ENCODE data around the gene A2ML1. TPM values are rescaled to one million over a fixed set of nuclear protein-coding genes. Genes with fewer than 3 reads are reported as not detected.
"Not testable (repeated sequence)": the region's sequence is repeated elsewhere in the genome, so short reads cannot be mapped to it uniquely, and the experiment has no call there.

Gene A2ML1
- total RNA-seq, 2 experiments from 2014 or later, result not detected

DNA sequence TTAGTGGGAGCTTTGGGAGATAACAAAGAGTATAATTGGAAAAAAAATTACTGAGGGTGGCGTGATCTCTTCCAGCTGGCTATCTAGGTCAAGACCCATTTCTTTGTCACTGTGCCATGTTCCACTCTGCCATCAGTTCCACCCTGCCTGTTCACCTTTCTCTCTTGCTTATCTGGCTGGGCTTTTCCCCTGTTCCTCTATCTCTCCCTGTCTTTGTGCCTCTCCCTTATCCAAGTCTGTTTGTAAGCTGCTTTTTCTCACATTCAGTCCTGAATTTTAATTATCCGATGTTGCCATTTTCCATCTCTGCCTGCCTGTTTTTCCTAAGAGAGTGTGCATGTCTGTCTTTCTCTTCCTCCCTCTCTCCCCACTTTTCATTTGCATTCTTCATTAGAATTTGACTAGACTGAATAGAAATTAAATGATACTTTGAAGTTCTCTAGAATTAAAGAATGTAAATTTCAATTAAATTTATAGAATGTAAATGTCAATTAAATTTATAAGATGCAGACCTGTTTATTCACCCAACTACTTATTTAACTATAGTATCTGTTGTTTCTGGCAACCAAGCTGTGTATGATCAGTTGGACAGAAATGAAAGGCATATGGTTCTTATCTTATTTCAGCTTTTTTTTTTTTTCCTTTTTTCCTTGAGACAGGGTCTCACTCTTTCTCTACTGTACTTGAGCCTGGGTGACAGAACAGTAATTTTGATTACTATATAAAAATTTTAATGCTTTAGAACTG is 40.9 kb upstream of the A2ML1 start:
- ChIA-PET POLR2A (no interaction called here), CTCF (interaction anchor here (0.9 to 2.0 kb wide), 2 partner anchors 79 to 257 kb away, joined by 3 to 7 read pairs; no protein-coding TSS in a partner anchor)
- no peak overlapping the region for H3K4me3 Mint-ChIP-seq
- H3K36me3 Mint-ChIP-seq (ENCODE audit: low read depth), result peaks cover 1% of the 10 kb centered on the region
- H3K4me1 Mint-ChIP-seq (ENCODE audit: low read depth), result no peaks in the 10 kb centered on the region
- H3K27ac Mint-ChIP-seq, result no peak overlapping the region
- intact Hi-C loops (cut with micrococcal nuclease), result no loop called here
- H3K9me3 Mint-ChIP-seq, result no peaks in the 10 kb centered on the region
- TF ChIP-seq, protein P1, sequence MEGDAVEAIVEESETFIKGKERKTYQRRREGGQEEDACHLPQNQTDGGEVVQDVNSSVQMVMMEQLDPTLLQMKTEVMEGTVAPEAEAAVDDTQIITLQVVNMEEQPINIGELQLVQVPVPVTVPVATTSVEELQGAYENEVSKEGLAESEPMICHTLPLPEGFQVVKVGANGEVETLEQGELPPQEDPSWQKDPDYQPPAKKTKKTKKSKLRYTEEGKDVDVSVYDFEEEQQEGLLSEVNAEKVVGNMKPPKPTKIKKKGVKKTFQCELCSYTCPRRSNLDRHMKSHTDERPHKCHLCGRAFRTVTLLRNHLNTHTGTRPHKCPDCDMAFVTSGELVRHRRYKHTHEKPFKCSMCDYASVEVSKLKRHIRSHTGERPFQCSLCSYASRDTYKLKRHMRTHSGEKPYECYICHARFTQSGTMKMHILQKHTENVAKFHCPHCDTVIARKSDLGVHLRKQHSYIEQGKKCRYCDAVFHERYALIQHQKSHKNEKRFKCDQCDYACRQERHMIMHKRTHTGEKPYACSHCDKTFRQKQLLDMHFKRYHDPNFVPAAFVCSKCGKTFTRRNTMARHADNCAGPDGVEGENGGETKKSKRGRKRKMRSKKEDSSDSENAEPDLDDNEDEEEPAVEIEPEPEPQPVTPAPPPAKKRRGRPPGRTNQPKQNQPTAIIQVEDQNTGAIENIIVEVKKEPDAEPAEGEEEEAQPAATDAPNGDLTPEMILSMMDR (IDR thresholded peaks at IDR 0.05), result no peak
- no peak for DNase-seq
- no peak for ATAC-seq
- H3K27me3 Mint-ChIP-seq, result no peaks in the 10 kb centered on the region

DNA sequence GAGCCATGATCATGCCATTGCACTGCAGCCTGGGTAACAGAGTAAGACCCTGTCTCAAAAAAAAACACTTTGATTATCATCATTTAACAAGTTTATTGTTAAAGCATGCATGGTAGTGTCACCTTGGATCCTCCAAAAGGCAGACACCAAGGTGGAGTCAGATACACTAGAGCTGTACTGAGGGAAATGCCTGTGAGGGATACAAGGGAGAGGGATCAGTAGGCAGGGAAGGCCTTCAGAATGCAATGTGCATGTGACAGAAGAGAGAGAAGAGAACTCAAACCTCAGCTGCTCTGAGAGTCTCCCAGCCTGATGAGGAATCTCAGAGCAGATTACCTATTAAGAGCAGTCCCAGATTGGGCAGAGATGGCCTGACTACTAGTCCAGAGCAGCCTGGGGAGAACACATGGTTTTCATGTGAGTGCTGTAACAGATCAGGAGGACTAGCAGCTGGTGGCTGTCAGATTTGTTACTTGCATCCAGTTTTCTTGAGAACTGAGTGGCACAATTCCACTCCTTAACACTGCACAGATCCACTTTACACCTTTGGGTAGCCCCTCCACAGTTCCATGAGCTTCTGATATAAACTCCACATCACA is 38.0 kb upstream of the A2ML1 start:
- H3K27ac Mint-ChIP-seq, result no peak overlapping the region
- ChIA-PET POLR2A (interaction anchor here (0.6 kb wide), 2 partner anchors 47 to 254 kb away, joined by 3 read pairs; no protein-coding TSS in a partner anchor), CTCF (no interaction called here)
- H3K4me1 Mint-ChIP-seq (ENCODE audit: low read depth), result no peaks in the 10 kb centered on the region
- no peaks in the 10 kb centered on the region for H3K27me3 Mint-ChIP-seq
- H3K9me3 Mint-ChIP-seq, result no peaks in the 10 kb centered on the region
- TF ChIP-seq, protein P1 (IDR thresholded peaks at IDR 0.05), result no peak
- no peaks in the 10 kb centered on the region for H3K36me3 Mint-ChIP-seq (ENCODE audit: low read depth)
- H3K4me3 Mint-ChIP-seq, result no peak overlapping the region
- intact Hi-C loops (cut with micrococcal nuclease), result no loop called here
- no peak for ATAC-seq
- no peak for DNase-seq

DNA sequence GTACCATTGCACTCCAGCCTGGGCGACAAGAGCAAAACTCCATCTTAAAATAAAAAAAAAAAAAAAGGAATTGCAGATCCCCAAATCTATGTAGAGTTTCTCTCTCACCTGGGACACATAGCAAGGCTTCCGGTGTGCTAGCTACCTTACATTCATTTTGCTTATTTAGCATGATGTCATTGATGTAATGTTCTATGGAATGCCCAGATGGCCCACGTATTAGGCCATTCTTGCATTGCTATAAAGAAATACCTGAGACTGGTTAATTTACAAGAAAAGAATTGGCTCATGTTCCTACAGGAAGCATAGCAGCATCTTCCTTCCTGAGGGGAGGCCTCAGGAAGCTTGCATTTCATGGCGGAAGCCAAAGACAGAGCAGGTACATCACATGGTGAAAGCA is 36.9 kb upstream of the A2ML1 start:
- Mint-ChIP-seq H3K27me3 (no peaks in the 10 kb centered on the region), H3K4me1 (ENCODE audit: low read depth) (no peaks in the 10 kb centered on the region), H3K36me3 (ENCODE audit: low read depth) (no peaks in the 10 kb centered on the region), H3K9me3 (no peaks in the 10 kb centered on the region), H3K4me3 (no peak overlapping the region), H3K27ac (no peak overlapping the region)
- DNase-seq (no peak), ATAC-seq (no peak)
- CTCF ChIA-PET, result no interaction called here
- POLR2A ChIA-PET, result interaction anchor here (0.6 kb wide), 1 partner anchor 229 kb away, joined by 3 read pairs; no protein-coding TSS in a partner anchor
- intact Hi-C loops (cut with micrococcal nuclease), result no loop called here
- TF ChIP-seq, protein P1 (IDR thresholded peaks at IDR 0.05), result no peak

DNA sequence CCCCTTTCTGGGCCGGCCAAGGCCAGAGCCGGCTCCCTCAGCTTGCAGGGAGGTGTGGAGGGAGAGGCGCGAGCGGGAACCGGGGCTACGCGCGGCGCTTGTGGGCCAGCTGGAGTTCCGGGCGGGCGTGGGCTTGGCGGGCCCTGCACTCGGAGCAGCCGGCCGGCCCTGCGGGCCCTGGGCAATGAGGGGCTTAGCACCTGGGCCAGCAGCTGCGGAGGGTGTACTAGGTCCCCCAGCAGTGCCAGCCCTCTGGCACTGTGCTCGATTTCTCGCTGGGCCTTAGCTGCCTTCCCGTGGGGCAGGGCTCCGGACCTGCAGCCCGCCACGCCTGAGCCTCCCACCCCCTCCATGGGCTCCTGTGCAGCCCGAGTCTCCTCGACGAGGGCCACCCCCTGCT is 35.2 kb upstream of the A2ML1 start:
- H3K4me1 Mint-ChIP-seq (ENCODE audit: low read depth); DNase-seq; H3K36me3 Mint-ChIP-seq (ENCODE audit: low read depth); ATAC-seq; H3K27ac Mint-ChIP-seq; H3K9me3 Mint-ChIP-seq; H3K27me3 Mint-ChIP-seq; H3K4me3 Mint-ChIP-seq; POLR2A ChIA-PET; intact Hi-C loops (cut with micrococcal nuclease); CTCF ChIA-PET: not testable (repeated sequence)

GRCh38 chr12:8788706-8789105 is 33.7 kb upstream of the A2ML1 start:
- DNase-seq; H3K4me1 Mint-ChIP-seq (ENCODE audit: low read depth); intact Hi-C loops (cut with micrococcal nuclease); ATAC-seq; POLR2A ChIA-PET; H3K36me3 Mint-ChIP-seq (ENCODE audit: low read depth); H3K27me3 Mint-ChIP-seq; CTCF ChIA-PET; H3K9me3 Mint-ChIP-seq: not testable (repeated sequence)
- Mint-ChIP-seq H3K4me3 (peak overlapping the region; percentile 65), H3K27ac (peak overlapping the region; percentile 63)

- ATAC-seq; intact Hi-C loops (cut with micrococcal nuclease); H3K36me3 Mint-ChIP-seq (ENCODE audit: low read depth); POLR2A ChIA-PET; CTCF ChIA-PET; H3K27me3 Mint-ChIP-seq; H3K27ac Mint-ChIP-seq; H3K4me1 Mint-ChIP-seq (ENCODE audit: low read depth); H3K9me3 Mint-ChIP-seq; DNase-seq: not testable (repeated sequence)
- peak overlapping the region; percentile 65 for H3K4me3 Mint-ChIP-seq
Observed at GRCh38 chr12:8789341-8790013, 32.9 kb upstream of the A2ML1 start.

GRCh38 chr12:8793226-8793625 is 29.2 kb upstream of the A2ML1 start:
- H3K4me1 Mint-ChIP-seq (ENCODE audit: low read depth); H3K9me3 Mint-ChIP-seq; H3K36me3 Mint-ChIP-seq (ENCODE audit: low read depth); CTCF ChIA-PET; H3K27me3 Mint-ChIP-seq; H3K4me3 Mint-ChIP-seq; ATAC-seq; POLR2A ChIA-PET; DNase-seq; H3K27ac Mint-ChIP-seq; intact Hi-C loops (cut with micrococcal nuclease): not testable (repeated sequence)

GRCh38 chr12:8794611-8795010 is 27.8 kb upstream of the A2ML1 start:
- H3K4me3 Mint-ChIP-seq; H3K9me3 Mint-ChIP-seq; intact Hi-C loops (cut with micrococcal nuclease); ATAC-seq; H3K4me1 Mint-ChIP-seq (ENCODE audit: low read depth); DNase-seq; CTCF ChIA-PET; H3K36me3 Mint-ChIP-seq (ENCODE audit: low read depth); POLR2A ChIA-PET; H3K27ac Mint-ChIP-seq; H3K27me3 Mint-ChIP-seq: not testable (repeated sequence)

All from activated CD8-positive, alpha-beta T cell treated with anti-CD3 and anti-CD28 coated beads for 36 hours (primary cell).